ENCODE data around the gene PODXL2. TPM values are rescaled to one million over a fixed set of nuclear protein-coding genes. Genes with fewer than 3 reads are reported as not detected.

PODXL2 gene
- total and polyA plus RNA-seq, 2 experiments from 2014 or later: 18.4 to 57.6 TPM

DNA sequence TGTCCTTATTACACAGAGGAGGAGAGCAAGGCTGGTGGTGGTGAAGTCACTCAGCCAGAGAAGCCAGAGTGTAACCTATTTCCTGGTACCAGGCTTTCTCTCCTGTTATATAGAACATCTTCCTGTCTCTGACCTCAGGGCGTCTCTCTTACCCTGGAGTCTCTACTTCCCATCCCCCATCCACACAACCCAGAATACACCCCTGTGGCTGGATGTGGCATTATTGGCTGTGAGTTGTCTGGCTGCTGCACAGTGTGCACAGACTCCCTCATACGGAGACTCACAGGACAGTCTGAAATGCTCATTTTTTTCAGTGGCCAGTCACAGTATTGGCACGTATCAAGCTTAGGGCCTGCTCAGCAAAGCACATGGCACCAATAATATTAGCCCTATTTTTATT lies 8.6 kb downstream of the PODXL2 start:
- H3K4me3 ChIP-seq: no peak overlapping the region
- H3K27ac Mint-ChIP-seq: no peak overlapping the region
- H3K4me1 ChIP-seq (ENCODE audit: insufficient read depth): peaks cover 10% of the 10 kb centered on the region; the same call in 1 of the 2 replicates
- H3K36me3 Mint-ChIP-seq (ENCODE audit: low read depth): peaks cover 8% of the 10 kb centered on the region
- no peaks in the 10 kb centered on the region for H4K20me1 ChIP-seq (replicated peaks; ENCODE audit: insufficient read depth)
- no peak overlapping the region for H3K4me2 ChIP-seq
- H3K27ac ChIP-seq (ENCODE audit: low read depth): no peak overlapping the region
- no peaks in the 10 kb centered on the region for H3K36me3 ChIP-seq (ENCODE audit: insufficient read depth)
- peaks cover 8% of the 10 kb centered on the region for H3K79me2 ChIP-seq (replicated peaks; ENCODE audit: insufficient read depth)
- peaks cover 19% of the 10 kb centered on the region for H3K4me1 Mint-ChIP-seq
- TF ChIP-seq, protein P1, sequence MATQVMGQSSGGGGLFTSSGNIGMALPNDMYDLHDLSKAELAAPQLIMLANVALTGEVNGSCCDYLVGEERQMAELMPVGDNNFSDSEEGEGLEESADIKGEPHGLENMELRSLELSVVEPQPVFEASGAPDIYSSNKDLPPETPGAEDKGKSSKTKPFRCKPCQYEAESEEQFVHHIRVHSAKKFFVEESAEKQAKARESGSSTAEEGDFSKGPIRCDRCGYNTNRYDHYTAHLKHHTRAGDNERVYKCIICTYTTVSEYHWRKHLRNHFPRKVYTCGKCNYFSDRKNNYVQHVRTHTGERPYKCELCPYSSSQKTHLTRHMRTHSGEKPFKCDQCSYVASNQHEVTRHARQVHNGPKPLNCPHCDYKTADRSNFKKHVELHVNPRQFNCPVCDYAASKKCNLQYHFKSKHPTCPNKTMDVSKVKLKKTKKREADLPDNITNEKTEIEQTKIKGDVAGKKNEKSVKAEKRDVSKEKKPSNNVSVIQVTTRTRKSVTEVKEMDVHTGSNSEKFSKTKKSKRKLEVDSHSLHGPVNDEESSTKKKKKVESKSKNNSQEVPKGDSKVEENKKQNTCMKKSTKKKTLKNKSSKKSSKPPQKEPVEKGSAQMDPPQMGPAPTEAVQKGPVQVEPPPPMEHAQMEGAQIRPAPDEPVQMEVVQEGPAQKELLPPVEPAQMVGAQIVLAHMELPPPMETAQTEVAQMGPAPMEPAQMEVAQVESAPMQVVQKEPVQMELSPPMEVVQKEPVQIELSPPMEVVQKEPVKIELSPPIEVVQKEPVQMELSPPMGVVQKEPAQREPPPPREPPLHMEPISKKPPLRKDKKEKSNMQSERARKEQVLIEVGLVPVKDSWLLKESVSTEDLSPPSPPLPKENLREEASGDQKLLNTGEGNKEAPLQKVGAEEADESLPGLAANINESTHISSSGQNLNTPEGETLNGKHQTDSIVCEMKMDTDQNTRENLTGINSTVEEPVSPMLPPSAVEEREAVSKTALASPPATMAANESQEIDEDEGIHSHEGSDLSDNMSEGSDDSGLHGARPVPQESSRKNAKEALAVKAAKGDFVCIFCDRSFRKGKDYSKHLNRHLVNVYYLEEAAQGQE (IDR thresholded peaks at IDR 0.05; ENCODE audit: unreplicated experiment): no peak
- no peak for TF ChIP-seq JUNB (IDR thresholded peaks at IDR 0.05; ENCODE audit: unreplicated experiment)
- TF ChIP-seq NANOG (IDR thresholded peaks at IDR 0.05; ENCODE audit: borderline replicate concordance): no peak
- TF ChIP-seq CREB1 (CRISPR knock-in tag; IDR thresholded peaks at IDR 0.05; ENCODE audit: low read depth): no peak
- TF ChIP-seq, protein P2, sequence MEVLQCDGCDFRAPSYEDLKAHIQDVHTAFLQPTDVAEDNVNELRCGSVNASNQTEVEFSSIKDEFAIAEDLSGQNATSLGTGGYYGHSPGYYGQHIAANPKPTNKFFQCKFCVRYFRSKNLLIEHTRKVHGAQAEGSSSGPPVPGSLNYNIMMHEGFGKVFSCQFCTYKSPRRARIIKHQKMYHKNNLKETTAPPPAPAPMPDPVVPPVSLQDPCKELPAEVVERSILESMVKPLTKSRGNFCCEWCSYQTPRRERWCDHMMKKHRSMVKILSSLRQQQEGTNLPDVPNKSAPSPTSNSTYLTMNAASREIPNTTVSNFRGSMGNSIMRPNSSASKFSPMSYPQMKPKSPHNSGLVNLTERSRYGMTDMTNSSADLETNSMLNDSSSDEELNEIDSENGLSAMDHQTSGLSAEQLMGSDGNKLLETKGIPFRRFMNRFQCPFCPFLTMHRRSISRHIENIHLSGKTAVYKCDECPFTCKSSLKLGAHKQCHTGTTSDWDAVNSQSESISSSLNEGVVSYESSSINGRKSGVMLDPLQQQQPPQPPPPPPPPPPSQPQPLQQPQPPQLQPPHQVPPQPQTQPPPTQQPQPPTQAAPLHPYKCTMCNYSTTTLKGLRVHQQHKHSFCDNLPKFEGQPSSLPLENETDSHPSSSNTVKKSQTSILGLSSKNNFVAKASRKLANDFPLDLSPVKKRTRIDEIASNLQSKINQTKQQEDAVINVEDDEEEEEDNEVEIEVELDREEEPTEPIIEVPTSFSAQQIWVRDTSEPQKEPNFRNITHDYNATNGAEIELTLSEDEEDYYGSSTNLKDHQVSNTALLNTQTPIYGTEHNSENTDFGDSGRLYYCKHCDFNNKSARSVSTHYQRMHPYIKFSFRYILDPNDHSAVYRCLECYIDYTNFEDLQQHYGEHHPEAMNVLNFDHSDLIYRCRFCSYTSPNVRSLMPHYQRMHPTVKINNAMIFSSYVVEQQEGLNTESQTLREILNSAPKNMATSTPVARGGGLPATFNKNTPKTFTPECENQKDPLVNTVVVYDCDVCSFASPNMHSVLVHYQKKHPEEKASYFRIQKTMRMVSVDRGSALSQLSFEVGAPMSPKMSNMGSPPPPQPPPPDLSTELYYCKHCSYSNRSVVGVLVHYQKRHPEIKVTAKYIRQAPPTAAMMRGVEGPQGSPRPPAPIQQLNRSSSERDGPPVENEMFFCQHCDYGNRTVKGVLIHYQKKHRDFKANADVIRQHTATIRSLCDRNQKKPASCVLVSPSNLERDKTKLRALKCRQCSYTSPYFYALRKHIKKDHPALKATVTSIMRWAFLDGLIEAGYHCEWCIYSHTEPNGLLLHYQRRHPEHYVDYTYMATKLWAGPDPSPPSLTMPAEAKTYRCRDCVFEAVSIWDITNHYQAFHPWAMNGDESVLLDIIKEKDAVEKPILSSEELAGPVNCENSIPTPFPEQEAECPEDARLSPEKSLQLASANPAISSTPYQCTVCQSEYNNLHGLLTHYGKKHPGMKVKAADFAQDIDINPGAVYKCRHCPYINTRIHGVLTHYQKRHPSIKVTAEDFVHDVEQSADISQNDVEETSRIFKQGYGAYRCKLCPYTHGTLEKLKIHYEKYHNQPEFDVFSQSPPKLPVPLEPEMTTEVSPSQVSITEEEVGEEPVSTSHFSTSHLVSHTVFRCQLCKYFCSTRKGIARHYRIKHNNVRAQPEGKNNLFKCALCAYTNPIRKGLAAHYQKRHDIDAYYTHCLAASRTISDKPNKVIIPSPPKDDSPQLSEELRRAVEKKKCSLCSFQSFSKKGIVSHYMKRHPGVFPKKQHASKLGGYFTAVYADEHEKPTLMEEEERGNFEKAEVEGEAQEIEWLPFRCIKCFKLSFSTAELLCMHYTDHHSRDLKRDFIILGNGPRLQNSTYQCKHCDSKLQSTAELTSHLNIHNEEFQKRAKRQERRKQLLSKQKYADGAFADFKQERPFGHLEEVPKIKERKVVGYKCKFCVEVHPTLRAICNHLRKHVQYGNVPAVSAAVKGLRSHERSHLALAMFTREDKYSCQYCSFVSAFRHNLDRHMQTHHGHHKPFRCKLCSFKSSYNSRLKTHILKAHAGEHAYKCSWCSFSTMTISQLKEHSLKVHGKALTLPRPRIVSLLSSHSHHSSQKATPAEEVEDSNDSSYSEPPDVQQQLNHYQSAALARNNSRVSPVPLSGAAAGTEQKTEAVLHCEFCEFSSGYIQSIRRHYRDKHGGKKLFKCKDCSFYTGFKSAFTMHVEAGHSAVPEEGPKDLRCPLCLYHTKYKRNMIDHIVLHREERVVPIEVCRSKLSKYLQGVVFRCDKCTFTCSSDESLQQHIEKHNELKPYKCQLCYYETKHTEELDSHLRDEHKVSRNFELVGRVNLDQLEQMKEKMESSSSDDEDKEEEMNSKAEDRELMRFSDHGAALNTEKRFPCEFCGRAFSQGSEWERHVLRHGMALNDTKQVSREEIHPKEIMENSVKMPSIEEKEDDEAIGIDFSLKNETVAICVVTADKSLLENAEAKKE (CRISPR knock-in tag; IDR thresholded peaks at IDR 0.05): no peak
- TF ChIP-seq, protein P3, sequence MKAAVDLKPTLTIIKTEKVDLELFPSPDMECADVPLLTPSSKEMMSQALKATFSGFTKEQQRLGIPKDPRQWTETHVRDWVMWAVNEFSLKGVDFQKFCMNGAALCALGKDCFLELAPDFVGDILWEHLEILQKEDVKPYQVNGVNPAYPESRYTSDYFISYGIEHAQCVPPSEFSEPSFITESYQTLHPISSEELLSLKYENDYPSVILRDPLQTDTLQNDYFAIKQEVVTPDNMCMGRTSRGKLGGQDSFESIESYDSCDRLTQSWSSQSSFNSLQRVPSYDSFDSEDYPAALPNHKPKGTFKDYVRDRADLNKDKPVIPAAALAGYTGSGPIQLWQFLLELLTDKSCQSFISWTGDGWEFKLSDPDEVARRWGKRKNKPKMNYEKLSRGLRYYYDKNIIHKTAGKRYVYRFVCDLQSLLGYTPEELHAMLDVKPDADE (IDR thresholded peaks at IDR 0.05): no peak
- no peak for TF ChIP-seq ZNF114 (CRISPR knock-in tag; IDR thresholded peaks at IDR 0.05)
- TF ChIP-seq POLR2AphosphoS5 (IDR thresholded peaks at IDR 0.05; ENCODE audit: low read depth): no peak
- TF ChIP-seq ZNF331 (CRISPR knock-in tag; IDR thresholded peaks at IDR 0.05; ENCODE audit: low read depth): no peak
- no peak for TF ChIP-seq EZH2 (IDR thresholded peaks at IDR 0.05; ENCODE audit: low read depth, unreplicated experiment)
- TF ChIP-seq STAT1 (IDR thresholded peaks at IDR 0.05; ENCODE audit: unreplicated experiment): no peak
- no peak for TF ChIP-seq EZH2phosphoT487 (IDR thresholded peaks at IDR 0.05; ENCODE audit: unreplicated experiment)
- no peak for TF ChIP-seq CTCF (conservative IDR thresholded peaks at IDR 0.05; ENCODE audit: low read depth in 2 of 2)
- ATAC-seq (no peak), DNase-seq (ENCODE audit: low spot score) (no peak)
- H3K9me2 ChIP-seq (ENCODE audit: insufficient read depth): no peaks in the 10 kb centered on the region
- no peaks in the 10 kb centered on the region for H3F3A ChIP-seq (replicated peaks; ENCODE audit: low read depth)
- H3K4me3 Mint-ChIP-seq: no peak overlapping the region
- H2AFZ ChIP-seq: no peak overlapping the region
- H3K9me3 Mint-ChIP-seq: no peaks in the 10 kb centered on the region
- no peaks in the 10 kb centered on the region for H3K27me3 ChIP-seq (ENCODE audit: insufficient read depth)
- no peaks in the 10 kb centered on the region for H3K27me3 Mint-ChIP-seq (ENCODE audit: insufficient read depth, low read depth, poor library complexity)
